ENCODE measurements around the gene KHK. TPM values are rescaled to one million over a fixed set of nuclear protein-coding genes. Genes with fewer than 3 reads are reported as not detected.

Gene KHK
- total and polyA plus RNA-seq, 9 of the 15 experiments (the other 6 are each of a cell fraction or from before 2014, with no cell fraction given), result 1.5 to 10.7 (median 5.2) TPM

GRCh38 chr2:27091746-27092695 lies 5.4 kb downstream of the KHK start:
- 0 out of 2 replicates have a peak, but pooled peaks have one; percentile 29 for TF ChIP-seq ZBED1 (IDR thresholded peaks at IDR 0.05)
- TF ChIP-seq RBBP5 (IDR thresholded peaks at IDR 0.05; ENCODE audit: borderline replicate concordance, insufficient read depth, low read length, poor library complexity, severe bottlenecking), result peak; percentile 37
- no peak for TF ChIP-seq FOXM1 (IDR thresholded peaks at IDR 0.05; ENCODE audit: low read depth)
- 0 out of 2 replicates have a peak, but pooled peaks have one; percentile 10 for TF ChIP-seq FOXM1 (CRISPR knock-in tag; IDR thresholded peaks at IDR 0.05; ENCODE audit: low read depth)
- no peak for TF ChIP-seq SIX5 (IDR thresholded peaks at IDR 0.05; ENCODE audit: borderline replicate concordance in 1 of 2, insufficient read depth in 1 of 2, low read depth in 1 of 2, low read length in 2 of 2)
- DNase-seq (ENCODE audit: extremely low read depth in 1 of 4, low spot score in 3 of 4) (no peak), FAIRE-seq (peak; percentile 51), ATAC-seq (0 out of 3 replicates have a peak, but pooled peaks have one; percentile 2)
- Histone ChIP-seq H3K9ac (ENCODE audit: insufficient read depth in 1 of 2, low read depth in 2 of 2, low read length in 2 of 2) (peak overlapping the region; percentile 35 to 77; a peak in 3 of 4 replicates), H2AFZ (ENCODE audit: low read depth, low read length) (peak overlapping the region; percentile 94), H3K27ac (ENCODE audit: extremely low read depth, low read depth, low read length) (peak overlapping the region; percentile 69), H3K79me2 (ENCODE audit: control insufficient read depth, insufficient read depth, low read length) (peaks cover 9% of the 10 kb centered on the region; the same call in 2 of the 3 replicates), H3K9me1 (ENCODE audit: control insufficient read depth, insufficient read depth, low read length) (no peaks in the 10 kb centered on the region), H3K9me3 (replicated peaks; ENCODE audit: control insufficient read depth, insufficient read depth, low read depth, low read length) (no peaks in the 10 kb centered on the region), H3K36me3 (ENCODE audit: control insufficient read depth, insufficient read depth, low read length) (no peaks in the 10 kb centered on the region; the same call in 2 of the 3 replicates), H3K4me3 (no peak overlapping the region), H4K20me1 (replicated peaks; ENCODE audit: control insufficient read depth, insufficient read depth, low read length) (no peaks in the 10 kb centered on the region), H3K4me2 (ENCODE audit: insufficient read depth, low read length) (peak overlapping the region; percentile 50), H3K27me3 (ENCODE audit: control insufficient read depth in 2 of 2, insufficient read depth in 2 of 2, low read length in 2 of 2) (no peaks in the 10 kb centered on the region), H3K4me1 (replicated peaks in 1 of 2; ENCODE audit: control insufficient read depth in 2 of 2, insufficient read depth in 2 of 2, low read length in 2 of 2) (peaks cover 57 to 62% of the 10 kb centered on the region in 2 experiments)
- CTCF ChIA-PET (ENCODE audit: low intra/inter-chr PET ratio), result interaction anchor here (0.8 kb wide), 1 partner anchor 132 kb away, joined by 3 read pairs; no protein-coding TSS in a partner anchor
- POLR2A ChIA-PET, result interaction anchor here (0.6 to 3.6 kb wide), 3 partner anchors 10 to 685 kb away, joined by 3 to 11 read pairs (median 3); no protein-coding TSS in a partner anchor
- no TSS peak for BruUV-seq (replicated peaks)
- in situ Hi-C loops (cut with MboI), result no loop called here
- 55% methylated on average over 25 of the region's 25 CpGs for WGBS (ENCODE audit: insufficient coverage, low coverage, missing lambda C conversion rate)
- intact Hi-C loops (cut with micrococcal nuclease), result no loop called here
